Measurements from ENCODE around the gene DVL1.

Gene DVL1

DNA sequence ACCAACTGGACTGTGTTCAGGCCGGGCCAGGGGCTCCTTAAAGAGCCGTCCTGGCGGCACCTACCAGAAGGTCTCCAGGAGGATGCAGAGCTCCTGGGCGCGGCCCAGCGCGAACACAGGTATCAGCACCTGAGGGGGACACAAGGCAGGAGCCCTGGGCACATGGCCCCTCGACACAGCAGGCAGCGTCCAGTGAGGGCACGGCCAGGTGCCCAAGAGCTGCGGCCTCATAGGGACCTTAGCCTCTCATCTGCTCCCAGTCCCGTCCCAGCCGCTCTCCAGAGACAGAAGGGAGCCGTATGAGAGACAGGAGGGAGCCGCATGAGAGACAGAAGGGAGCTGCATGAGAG is 35.0 kb downstream of the DVL1 start:
- in situ Hi-C loops (cut with HindIII; ENCODE audit: low sequenced_read_pairs) = no loop called here

DNA sequence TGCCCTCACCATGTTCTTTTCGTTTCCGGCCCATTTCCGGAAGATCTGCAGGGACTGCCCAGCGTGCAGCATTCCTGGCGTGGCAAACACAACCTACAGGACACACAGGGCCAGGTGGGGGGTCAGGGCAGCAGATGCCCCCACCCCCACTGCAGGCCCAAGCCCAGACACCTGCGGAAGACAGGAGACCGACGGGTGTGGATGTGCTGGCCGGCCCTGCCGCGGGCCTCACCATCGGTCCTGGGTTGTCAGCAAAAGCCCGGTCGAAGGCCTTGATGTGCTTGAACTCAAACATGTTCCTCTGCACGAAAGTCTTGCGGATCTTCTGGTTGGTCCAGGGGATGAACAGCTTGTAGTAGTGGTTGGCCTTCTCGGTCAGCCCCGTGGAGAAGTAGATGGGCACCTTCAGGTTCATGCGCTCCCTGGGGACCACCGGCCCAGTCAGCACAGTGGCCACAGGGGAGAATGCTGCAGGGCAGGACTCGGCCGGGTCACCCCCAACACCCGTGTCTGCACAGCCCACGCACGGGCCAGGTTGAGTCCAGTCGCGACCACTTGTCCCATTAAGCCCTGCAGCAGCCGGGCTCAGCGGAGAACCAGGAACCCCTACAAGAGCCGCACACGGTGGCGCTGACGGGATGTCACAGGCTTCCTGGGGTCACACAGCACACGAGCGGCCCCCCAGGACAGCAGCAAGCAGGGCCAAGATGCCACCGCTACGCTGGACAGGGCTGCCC is 35.5 kb downstream of the DVL1 start:
- in situ Hi-C loops (cut with HindIII; ENCODE audit: low sequenced_read_pairs) = no loop called here

DNA sequence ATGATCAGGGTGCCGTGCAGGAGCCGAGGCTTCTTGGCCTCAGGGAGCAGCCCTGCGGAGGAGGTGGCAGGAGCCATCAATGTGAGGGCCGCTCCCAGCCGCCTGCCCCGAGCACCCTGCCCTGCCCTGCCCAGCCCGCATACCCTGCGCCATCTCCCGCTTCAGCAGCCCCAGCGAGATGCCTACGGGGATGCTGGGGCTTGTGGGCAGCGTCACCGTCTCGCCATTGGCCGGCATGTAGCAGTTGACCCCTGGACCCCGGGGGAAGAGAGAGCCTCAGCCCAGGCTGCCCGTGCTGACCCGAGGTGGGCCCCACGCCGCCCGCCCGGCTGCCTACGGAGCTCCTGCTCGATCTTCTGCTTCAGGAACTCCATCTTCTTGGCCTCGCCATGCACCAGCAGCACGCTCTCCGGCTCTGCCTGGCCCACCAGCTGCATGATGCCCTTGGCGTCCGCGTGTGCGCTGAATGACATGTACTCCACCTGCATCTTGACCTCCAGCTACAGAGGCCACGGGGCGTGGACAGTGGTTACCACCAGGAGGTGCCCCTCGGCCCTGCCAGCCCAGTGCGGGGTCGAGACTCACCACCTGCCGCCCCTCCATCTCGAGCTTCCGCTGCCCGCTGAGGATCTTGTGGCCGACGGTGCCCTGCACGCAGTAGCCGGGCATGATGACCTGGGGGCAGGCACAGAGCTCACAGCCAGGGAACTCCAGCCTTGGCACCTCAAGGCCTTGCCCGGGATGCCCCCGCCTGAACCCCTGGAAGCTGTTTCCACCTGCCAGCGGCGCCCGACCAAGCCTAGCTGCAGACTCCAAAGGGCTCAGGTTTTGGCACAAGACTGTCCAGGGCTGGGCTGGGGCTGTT is 36.5 kb downstream of the DVL1 start:
- in situ Hi-C loops (cut with HindIII; ENCODE audit: low sequenced_read_pairs) = no loop called here

DNA sequence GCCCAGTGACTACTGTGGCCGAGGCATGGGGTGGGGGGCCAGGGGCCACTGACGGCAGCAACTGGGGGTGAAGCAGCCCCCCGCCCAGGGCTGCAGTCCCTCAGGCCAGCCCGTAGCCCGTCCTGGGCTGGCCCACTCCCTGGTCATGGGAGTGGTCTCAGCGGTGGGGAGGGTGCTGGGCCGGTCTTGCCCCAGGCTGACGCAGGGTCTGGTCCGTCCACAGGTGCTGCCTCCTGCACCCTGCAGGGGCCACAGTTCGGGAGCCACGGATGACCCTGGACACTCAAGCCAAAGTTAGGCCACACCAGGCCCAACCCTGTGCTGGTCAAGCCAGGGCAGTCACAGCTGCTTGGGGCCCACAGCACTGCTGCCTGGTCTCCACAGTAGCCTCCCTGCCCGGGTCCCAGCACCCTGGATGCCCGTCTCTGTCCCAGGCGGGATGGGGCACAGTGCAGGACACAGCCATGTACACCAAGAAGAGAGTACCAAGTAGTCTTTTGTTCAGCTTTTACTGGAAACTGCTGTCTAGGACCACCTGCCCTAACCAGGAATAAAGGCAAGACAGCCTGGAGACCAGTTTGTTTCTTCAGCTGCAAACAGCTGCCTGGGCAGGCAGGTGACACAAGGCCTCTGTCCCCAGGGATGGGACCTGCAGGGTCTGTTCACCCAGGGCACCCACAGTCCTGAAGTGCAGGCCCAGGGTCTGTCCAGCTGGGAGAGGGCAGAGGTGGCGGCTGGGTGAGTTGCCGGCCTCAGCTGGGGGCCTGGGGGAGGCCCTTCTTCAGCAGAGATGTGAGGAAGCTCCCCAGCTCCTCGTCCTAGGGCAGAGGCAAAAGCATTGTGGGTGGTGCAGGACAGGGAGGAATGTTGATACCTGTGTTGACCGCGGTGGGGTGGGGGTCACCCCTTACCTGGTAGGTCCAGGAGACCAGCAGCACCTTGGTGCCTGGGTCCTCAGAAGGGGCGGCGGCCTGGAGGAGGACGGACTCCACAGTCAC is 37.8 kb downstream of the DVL1 start:
- in situ Hi-C loops (cut with HindIII; ENCODE audit: low sequenced_read_pairs) = no loop called here

DNA sequence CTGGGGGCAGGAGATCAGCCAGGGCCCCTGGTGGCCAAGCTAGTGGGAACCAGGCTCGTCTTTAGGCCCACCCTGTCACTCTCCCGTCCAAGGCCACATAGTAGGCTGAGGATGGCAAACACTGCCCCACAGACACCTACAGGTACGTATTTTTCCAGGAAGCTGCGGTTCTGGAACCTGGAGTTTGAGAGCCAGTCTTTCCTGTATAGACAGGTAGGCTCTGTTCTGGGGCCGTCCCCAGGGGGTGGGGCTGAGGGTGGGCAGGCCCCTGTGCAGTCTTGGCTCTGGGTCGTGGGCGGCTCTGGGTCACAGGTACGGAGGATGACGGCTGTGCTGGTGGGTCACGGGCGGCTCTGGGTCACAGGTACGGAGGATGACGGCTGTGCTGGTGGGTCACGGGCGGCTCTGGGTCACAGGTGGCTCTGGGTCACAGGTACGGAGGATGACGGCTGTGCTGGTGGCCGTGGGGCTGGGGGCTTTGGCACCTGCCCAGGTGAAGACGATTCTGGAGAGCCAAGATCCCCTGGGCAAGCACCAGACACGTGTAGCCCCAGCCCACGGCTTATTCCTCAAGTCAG is 38.7 kb downstream of the DVL1 start:
- in situ Hi-C loops (cut with HindIII; ENCODE audit: low sequenced_read_pairs) = no loop called here

GRCh38 chr1:1310109-1310385 is 39.2 kb downstream of the DVL1 start:
- in situ Hi-C loops (cut with HindIII; ENCODE audit: low sequenced_read_pairs) = no loop called here

DNA sequence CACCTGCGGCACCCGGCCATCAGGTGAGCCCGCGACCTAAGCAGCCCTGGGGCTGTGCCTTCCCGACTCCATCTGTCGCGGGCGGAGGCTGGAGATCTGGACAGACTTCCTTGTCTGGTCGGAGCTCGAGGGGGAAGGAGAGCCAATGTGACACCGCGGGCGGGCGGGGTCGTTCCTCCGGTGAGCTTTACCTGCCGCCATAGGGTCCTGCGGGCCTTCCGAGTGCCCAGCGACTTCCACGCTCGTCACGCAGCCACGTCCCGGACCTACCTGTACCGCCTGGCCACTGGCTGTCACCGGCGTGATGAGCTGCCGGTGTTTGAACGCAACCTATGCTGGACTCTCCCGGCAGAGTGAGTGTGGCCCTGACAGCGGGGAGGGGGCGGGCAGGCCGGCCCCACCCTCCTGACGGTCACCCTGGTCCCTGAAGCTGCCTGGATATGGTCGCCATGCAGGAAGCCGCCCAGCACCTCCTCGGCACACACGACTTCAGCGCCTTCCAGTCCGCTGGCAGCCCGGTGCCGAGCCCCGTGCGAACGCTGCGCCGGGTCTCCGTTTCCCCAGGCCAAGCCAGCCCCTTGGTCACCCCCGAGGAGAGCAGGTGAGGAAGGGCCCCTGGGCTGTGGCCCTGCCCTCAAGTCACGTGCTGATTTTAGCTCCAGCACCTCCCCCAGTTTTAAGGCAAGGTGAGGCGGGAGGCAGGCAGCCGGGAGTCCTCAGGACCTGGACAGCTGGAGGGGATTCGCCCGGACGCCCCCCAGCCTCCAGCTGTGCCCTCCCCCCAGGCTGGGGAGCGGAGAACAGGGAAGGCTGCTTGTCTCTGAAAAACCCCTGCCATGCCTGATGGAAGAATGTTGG is 39.7 kb downstream of the DVL1 start:
- in situ Hi-C loops (cut with HindIII; ENCODE audit: low sequenced_read_pairs) = no loop called here

DNA sequence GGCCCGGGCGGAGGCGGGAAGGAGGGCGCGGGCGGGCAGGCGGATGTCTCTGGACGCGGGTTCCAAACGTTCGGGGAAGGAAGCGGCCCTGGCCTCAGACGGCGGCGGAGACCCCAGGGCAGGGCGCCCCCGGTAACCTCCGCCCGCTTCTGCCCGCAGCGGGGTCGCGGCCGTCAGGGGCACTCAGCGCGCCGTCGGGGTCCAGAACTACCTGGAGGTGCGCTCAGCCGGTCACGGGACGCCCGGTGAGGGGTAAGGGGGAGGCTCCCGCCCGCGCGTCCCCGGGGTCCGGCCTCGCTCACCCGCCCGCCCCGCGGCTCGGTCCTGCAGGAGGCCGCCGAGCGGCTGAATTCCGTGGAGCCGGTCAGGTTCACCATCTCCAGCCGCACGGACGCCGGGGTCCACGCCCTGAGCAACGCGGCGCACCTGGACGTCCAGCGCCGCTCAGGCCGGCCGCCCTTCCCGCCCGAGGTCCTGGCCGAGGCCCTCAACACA is 40.4 kb downstream of the DVL1 start:
- in situ Hi-C loops (cut with HindIII; ENCODE audit: low sequenced_read_pairs) = no loop called here

GRCh38 chr1:1307923-1308755 is 41.1 kb downstream of the DVL1 start, which contains the start of the genes ACAP3 and PUSL1:
Gene ACAP3, minus strand, starts transcription at chr1:1307930. Its CDS starts 115 bp downstream, at chr1:1307815.
Gene PUSL1, plus strand, starts transcription at chr1:1308597. Its CDS starts 47 bp downstream, at chr1:1308644.
- in situ Hi-C loops (cut with HindIII; ENCODE audit: low sequenced_read_pairs) = no loop called here

GRCh38 chr1:1307261-1307922 is 41.8 kb downstream of the DVL1 start:
- in situ Hi-C loops (cut with HindIII; ENCODE audit: low sequenced_read_pairs) = no loop called here

- in situ Hi-C loops (cut with HindIII; ENCODE audit: low sequenced_read_pairs) = no loop called here
These were observed 42.5 kb downstream of the DVL1 start for GRCh38 chr1:1306661-1307260.

GRCh38 chr1:1306070-1306660 is 43.1 kb downstream of the DVL1 start:
- in situ Hi-C loops (cut with HindIII; ENCODE audit: low sequenced_read_pairs) = no loop called here

- in situ Hi-C loops (cut with HindIII; ENCODE audit: low sequenced_read_pairs) = no loop called here
These were observed 43.7 kb downstream of the DVL1 start for GRCh38 chr1:1305300-1306069.

- in situ Hi-C loops (cut with HindIII; ENCODE audit: low sequenced_read_pairs) = no loop called here
These were observed 44.6 kb downstream of the DVL1 start for GRCh38 chr1:1304331-1305299.

DNA sequence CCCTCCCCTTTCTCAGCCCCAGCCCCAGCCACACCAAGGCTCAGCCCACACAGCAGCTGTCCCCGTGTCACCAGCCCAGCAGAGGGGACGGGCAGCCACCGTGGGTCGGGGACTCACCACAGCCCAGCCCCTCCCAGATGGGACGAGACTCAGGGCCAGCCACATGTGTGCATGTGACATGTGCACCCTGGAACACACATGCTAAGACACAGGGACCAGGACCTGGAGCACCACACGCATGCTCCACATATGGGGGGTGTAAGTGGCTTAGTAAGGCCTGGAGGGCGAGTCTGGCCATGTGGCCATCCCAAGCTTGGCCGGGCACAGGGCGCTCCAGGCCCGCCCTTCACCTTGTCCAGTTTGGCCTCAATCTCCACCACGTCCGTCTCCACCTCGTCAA is 45.5 kb downstream of the DVL1 start:
- in situ Hi-C loops (cut with HindIII; ENCODE audit: low sequenced_read_pairs) = no loop called here
